GM12878 (cell line): Measurements from ENCODE around the gene TMEM223. TPM values are rescaled to one million over a fixed set of nuclear protein-coding genes. Genes with fewer than 3 reads are reported as not detected.
A peak's percentile ranks its signal among the peaks of the same experiment; 100 is the strongest.

ENCODE experiments used
- ATAC-seq: fragments of 200-7000 bp; cut with Tn5 transposase; 3 replicates; pipeline ENCODE4 v1.9.1; 2020; ENCODE audit warnings: mild to moderate bottlenecking, moderate library complexity
- BruUV-seq: library from RNA; stranded (reverse); fragments of 400-500 nt; replicated peaks from 2 replicates; lab custom pipeline; 2021; lab: Mats Ljungman, UMichigan
- CTCF ChIA-PET: fragments of 300-600 bp; sonication (Branson Sonifier 250); formaldehyde crosslinking; extraction: SDS; loops from one replicate; lab custom pipeline; 2021; ENCODE audit warnings: inconsistent platforms; lab: Yijun Ruan, JAX
- POLR2A ChIA-PET: fragments of 350-600 bp; formaldehyde crosslinking; extraction: SDS; loops from one replicate; lab custom pipeline; 2021; ENCODE audit warnings: inconsistent platforms; lab: Charles Lee
- RAD21 ChIA-PET: fragments of 300-600 bp; sonication (Branson Sonifier 250); formaldehyde crosslinking; loops from one replicate; lab custom pipeline; 2023; ENCODE audit warnings: antibody characterized with exemption; ENCODE audit not compliant: unreplicated experiment; lab: Charles Lee
- SMC1A ChIA-PET: fragments of 300-600 bp; sonication (Branson Sonifier 250); formaldehyde crosslinking; loops from one replicate; lab custom pipeline; 2023; ENCODE audit not compliant: unreplicated experiment, uncharacterized antibody; lab: Charles Lee
- DNase-seq: peaks from one replicate; pipeline ENCODE4 v3.0.0-alpha.2; 2011; ENCODE audit warnings: low read depth, low spot score
- FAIRE-seq: peaks from 3 replicates; lab custom pipeline; 2011; peaks lifted over from hg19 to GRCh38; lab: Jason Lieb, UNC
- H2AFZ ChIP-seq: 2 replicates; pipeline ENCODE4 v1.6.0; 2011; ENCODE audit warnings: low read depth, low read length, control low read depth; ENCODE audit not compliant: control insufficient read depth
- H3K27ac ChIP-seq: 2 replicates; pipeline ENCODE4 v1.5.1; 2011; ENCODE audit warnings: control low read depth; ENCODE audit not compliant: control insufficient read depth, insufficient read depth
- H3K27me3 ChIP-seq, 2 experiments: replicated peaks in 1 of 2; 2 replicates each; pipeline versions ENCODE4 v1.6.0 to v1.6.1; 2011; ENCODE audit warnings: low read length in 1 of 2; ENCODE audit not compliant: control insufficient read depth in 2 of 2, insufficient read depth in 2 of 2
- H3K36me3 ChIP-seq, 2 experiments: 2 replicates each; pipeline ENCODE4 v1.5.1; 2011; ENCODE audit warnings: low read length in 1 of 2; ENCODE audit not compliant: control insufficient read depth in 2 of 2, insufficient read depth in 2 of 2
- H3K4me1 ChIP-seq: 2 replicates; pipeline ENCODE4 v1.6.1; 2011; ENCODE audit warnings: mild to moderate bottlenecking, low read length, moderate library complexity, mixed read lengths; ENCODE audit not compliant: control insufficient read depth, insufficient read depth
- H3K4me2 ChIP-seq: 2 replicates; pipeline ENCODE4 v1.6.0; 2011; ENCODE audit warnings: control low read depth; ENCODE audit not compliant: control insufficient read depth, insufficient read depth
- H3K4me3 ChIP-seq: fragments of 200-600 bp; sonication (generic); 2 replicates; pipeline ENCODE4 v1.5.1; 2016
- H3K79me2 ChIP-seq: 2 replicates; pipeline ENCODE4 v1.6.0; 2011; ENCODE audit warnings: low read length; ENCODE audit not compliant: control insufficient read depth, insufficient read depth
- H3K9ac ChIP-seq: 2 replicates; pipeline ENCODE4 v1.8.0; 2011; ENCODE audit warnings: low read length, control low read depth, mixed read lengths; ENCODE audit not compliant: control insufficient read depth, insufficient read depth
- H3K9me3 ChIP-seq: replicated peaks from 3 replicates; pipeline ENCODE4 v1.5.1; 2011; ENCODE audit warnings: mild to moderate bottlenecking, low read length; ENCODE audit not compliant: control insufficient read depth, insufficient read depth
- H4K20me1 ChIP-seq: 2 replicates; pipeline ENCODE4 v1.6.0; 2011; ENCODE audit not compliant: control insufficient read depth, insufficient read depth
- ASH2L ChIP-seq: fragments of 300-600, 200-600 bp; sonication (generic); IDR thresholded peaks from 2 replicates; pipeline ENCODE4 v1.6.1; 2017; ENCODE audit warnings: low read depth, mild to moderate bottlenecking, borderline replicate concordance
- ATF2 ChIP-seq: IDR thresholded peaks from 2 replicates; pipeline ENCODE4 v1.6.1; 2012; ENCODE audit warnings: low read length, inconsistent platforms
- BHLHE40 ChIP-seq, 2 experiments: fragments of 450-650 bp in 1 of 2; IDR thresholded peaks; 2 replicates each; pipeline ENCODE4 v1.6.1; 2011 to 2017; ENCODE audit warnings: low read depth in 2 of 2, borderline replicate concordance in 1 of 2, improper control_type of control experiment in 1 of 2, low read length in 1 of 2, mild to moderate bottlenecking in 1 of 2
- EGR1 ChIP-seq, 2 experiments: IDR thresholded peaks; 1 replicate in 1 of 2; 2 replicates in 1 of 2; pipeline ENCODE4 v1.6.1; 2011 to 2012; ENCODE audit warnings: low read depth in 2 of 2, low read length in 2 of 2, borderline replicate concordance in 1 of 2, mild to moderate bottlenecking in 1 of 2, moderate library complexity in 1 of 2
- GATAD2B ChIP-seq: fragments of 450-650 bp; conservative IDR thresholded peaks from 2 replicates; pipeline ENCODE4 v1.6.1; 2017; ENCODE audit warnings: low read depth, mild to moderate bottlenecking, moderate library complexity
- IKZF2 ChIP-seq, 2 experiments: fragments of 450-650 bp; IDR thresholded peaks; 2 replicates each; pipeline ENCODE4 v1.6.1; 2017; ENCODE audit warnings: mild to moderate bottlenecking in 2 of 2, moderate library complexity in 2 of 2
- NKRF ChIP-seq: fragments of 450-650 bp; conservative IDR thresholded peaks from 2 replicates; pipeline ENCODE4 v1.6.1; 2017; ENCODE audit warnings: mild to moderate bottlenecking, moderate library complexity
- NRF1 ChIP-seq: conservative IDR thresholded peaks from 2 replicates; pipeline ENCODE4 v1.6.1; 2011; ENCODE audit warnings: mild to moderate bottlenecking, low read depth, low read length, improper control_type of control experiment
- RBBP5 ChIP-seq: fragments of 200-600 bp; sonication (generic); conservative IDR thresholded peaks from 2 replicates; pipeline ENCODE4 v1.6.1; 2016
- RFX5 ChIP-seq: IDR thresholded peaks from 2 replicates; pipeline ENCODE4 v1.6.1; 2011; ENCODE audit warnings: low read depth, low read length, improper control_type of control experiment
- SMARCA5 ChIP-seq: fragments of 450-650 bp; IDR thresholded peaks from 2 replicates; pipeline ENCODE4 v1.6.1; 2017; ENCODE audit warnings: mild to moderate bottlenecking
- SREBF1 ChIP-seq: IDR thresholded peaks from 2 replicates; pipeline ENCODE4 v1.6.1; 2012; ENCODE audit warnings: mild to moderate bottlenecking, low read length
- TARDBP ChIP-seq: IDR thresholded peaks from 2 replicates; pipeline ENCODE4 v1.6.1; 2016; ENCODE audit warnings: borderline replicate concordance
- TCF3 ChIP-seq: IDR thresholded peaks from 2 replicates; pipeline ENCODE4 v1.6.1; 2012; ENCODE audit warnings: low read depth, mild to moderate bottlenecking, low read length, borderline replicate concordance; ENCODE audit not compliant: insufficient read depth
- YBX1 ChIP-seq: fragments of 450-650 bp; IDR thresholded peaks from 2 replicates; pipeline ENCODE4 v1.6.1; 2016; ENCODE audit warnings: antibody characterized with exemption
- WGBS: methylation state at CpG from one replicate; pipeline ENCODE4 v1.1.6; 2016; ENCODE audit warnings: low lambda C conversion rate; ENCODE audit not compliant: insufficient replicate concordance, insufficient coverage; ENCODE audit errors: missing lambda C conversion rate; 5-methylcytosine and 5-hydroxymethylcytosine counted together
- in situ Hi-C: fragments of 300-500 bp; cut with MboI; formaldehyde crosslinking; loops from 9 replicates; pipeline ENCODE4 v1.14.3; 2018; ENCODE audit warnings: mixed read lengths
- intact Hi-C: fragments of 100-400 bp; cut with micrococcal nuclease; formaldehyde crosslinking; loops from one replicate; pipeline ENCODE4 v1.14.2; 2022; ENCODE audit not compliant: unreplicated experiment
- polyA plus RNA-seq, 11 experiments: library from polyadenylated mRNA; depleted of rRNA in 4 of 11; unstranded in 6 of 11; stranded (reverse) in 5 of 11; fragments of >200 nt; fragmentation: Nextera tagmentation in 4 of 11; fragmentation: Illumina TruSeq in 1 of 11; extraction: Ambion mirVana in 4 of 11; extraction: Trizol in 1 of 11; gene quantifications; 1 replicate in 1 of 11; 2 replicates in 10 of 11; pipeline versions ENCODE4 v1.2.1 to v1.2.3, GENCODE V29; 2011 to 2016; ENCODE audit warnings: inconsistent platforms in 2 of 11, missing spikeins in 2 of 11, low read depth in 1 of 11
- total RNA-seq, 4 experiments: library from RNA; depleted of rRNA in 3 of 4; stranded (reverse); fragments of >200 nt in 3 of 4; fragmentation: Illumina TruSeq in 1 of 4; extraction: Trizol in 1 of 4; gene quantifications; 2 replicates each; pipeline versions ENCODE4 v1.2.1 to v1.2.3, GENCODE V29; 2013 to 2021

Gene TMEM223
- total and polyA plus RNA-seq, 10 of the 15 experiments (the other 5 are each of a cell fraction or from before 2014, with no cell fraction given): 5.3 to 33.2 (median 14.0) TPM

- 0 out of 2 replicates have a peak, but pooled peaks have one; percentile 14 for TF ChIP-seq NKRF
- peak; percentile 14; the same call in 1 of the 2 replicates for TF ChIP-seq TCF3
- TF ChIP-seq IKZF2 (IDR thresholded peaks at IDR 0.05): peak in 1 of 2 experiments; percentile 60; a peak in 2 of 4 replicates
- peak in 1 of 2 experiments; percentile 74; a peak in 2 of 4 replicates for TF ChIP-seq BHLHE40 (IDR thresholded peaks at IDR 0.05; ENCODE audit: borderline replicate concordance in 1 of 2, low read depth in 2 of 2, low read length in 1 of 2)
- peak; percentile 66 for TF ChIP-seq SMARCA5
- TF ChIP-seq GATAD2B: peak; percentile 61
Measured at GRCh38 chr11:62840721-62841360, 49.0 kb upstream of the TMEM223 start (continued).

- Histone ChIP-seq H2AFZ (peak within 1 kb of the TSS; percentile 76), H3K9me3 (no peaks in the 10 kb centered on the region), H3K4me2 (peak within 1 kb of the TSS; percentile 91), H4K20me1 (no peaks in the 10 kb centered on the region), H3K36me3 (peaks cover 11 to 14% of the 10 kb centered on the region in 2 experiments), H3K27me3 (no peaks in the 10 kb centered on the region), H3K79me2 (peaks cover 22% of the 10 kb centered on the region), H3K4me3 (peak within 1 kb of the TSS; percentile 79), H3K27ac (peak within 1 kb of the TSS; percentile 99), H3K9ac (peak within 1 kb of the TSS; percentile 97), H3K4me1 (peaks cover 7% of the 10 kb centered on the region)
- RAD21 ChIA-PET: interaction anchor here (1.3 to 2.9 kb wide), 4 partner anchors 16 to 68 kb away, joined by 3 to 31 read pairs (median 9); partner anchors contain the start of genes TAF6L and TMEM179B
- ATAC-seq (peak; percentile 59), FAIRE-seq (peak; percentile 69), DNase-seq (peak; percentile 93)
- intact Hi-C loops: loop anchor here (1.0 to 10.0 kb wide), 2 partner anchors 53 to 244 kb away; partner anchors contain the start of gene TUT1
- SMC1A ChIA-PET: interaction anchor here (0.6 to 3.0 kb wide), 7 partner anchors 17 to 92 kb away, joined by 3 to 36 read pairs (median 4); no protein-coding TSS in a partner anchor
- TSS peak; percentile 28 for BruUV-seq
- WGBS: under 1% methylated on average over 62 of the region's 62 CpGs
- POLR2A ChIA-PET: interaction anchor here (0.6 to 3.4 kb wide), 10 partner anchors 13 to 175 kb away, joined by 3 to 92 read pairs (median 9); partner anchors contain the start of genes HNRNPUL2, NXF1, SLC3A2 and TTC9C
- in situ Hi-C loops: no loop called here
- CTCF ChIA-PET: interaction anchor here (0.7 to 3.4 kb wide), 4 partner anchors 17 to 53 kb away, joined by 4 to 28 read pairs (median 8); partner anchors contain the start of gene TMEM179B
- TF ChIP-seq RBBP5: 0 out of 2 replicates have a peak, but pooled peaks have one; percentile 24
- TF ChIP-seq NRF1: no peak
- peak in 1 of 2 experiments; percentile 38; a peak in 1 of 3 replicates for TF ChIP-seq EGR1 (IDR thresholded peaks at IDR 0.05; ENCODE audit: borderline replicate concordance in 1 of 2, low read depth in 2 of 2, low read length in 2 of 2)
- TF ChIP-seq RFX5: peak; percentile 50; the same call in 1 of the 2 replicates
- peak; percentile 46; the same call in 1 of the 2 replicates for TF ChIP-seq ATF2
- TF ChIP-seq TARDBP: peak; percentile 80
- no peak for TF ChIP-seq SREBF1
- no peak for TF ChIP-seq ASH2L
- TF ChIP-seq YBX1: no peak
- no peak for TF ChIP-seq TCF3
Measured at GRCh38 chr11:62839050-62839945, 47.5 kb upstream of the TMEM223 start, which contains the start of gene WDR74. Gene WDR74, minus strand, starts transcription at chr11:62839590. Its CDS starts 20 bp downstream, at chr11:62839570.
